Neutrophil (primary cell): ENCODE results near the gene OR52E6.

ENCODE experiments used
- H3K27ac ChIP-seq: fragments of 200-600 bp; sonication (generic); 2 replicates; pipeline ENCODE4 v1.5.1; 2016; ENCODE audit warnings: mild to moderate bottlenecking, moderate library complexity
- H3K27me3 ChIP-seq: fragments of 200-600 bp; sonication (generic); 2 replicates; pipeline ENCODE4 v1.6.0; 2016; ENCODE audit warnings: mild to moderate bottlenecking
- H3K36me3 ChIP-seq: fragments of 200-600 bp; sonication (generic); 2 replicates; pipeline ENCODE4 v1.5.1; 2017
- H3K4me1 ChIP-seq, 2 experiments: fragments of 200-600 bp in 1 of 2; sonication (generic) in 1 of 2; 1 replicate in 1 of 2; 2 replicates in 1 of 2; pipeline versions ENCODE4 v1.5.1 to v1.6.1; 2013 to 2016; ENCODE audit warnings: low read depth in 1 of 2, low read length in 1 of 2, mild to moderate bottlenecking in 1 of 2, moderate library complexity in 1 of 2; ENCODE audit not compliant: control insufficient read depth in 1 of 2, insufficient read depth in 1 of 2
- H3K4me3 ChIP-seq, 2 experiments: fragments of 200-600 bp in 1 of 2; sonication (generic) in 1 of 2; 1 replicate in 1 of 2; 2 replicates in 1 of 2; pipeline ENCODE4 v1.5.1; 2013 to 2016; ENCODE audit warnings: low read depth in 1 of 2, low read length in 1 of 2, mild to moderate bottlenecking in 1 of 2, moderate library complexity in 1 of 2
- H3K9me3 ChIP-seq: fragments of 200-600 bp; sonication (generic); 2 replicates; pipeline ENCODE4 v1.5.1; 2016
- TF ChIP-seq, protein P1 (sequence below): fragments of 200-600 bp; sonication (generic); IDR thresholded peaks from 2 replicates; pipeline ENCODE4 v1.5.1; 2016; ENCODE audit warnings: antibody characterized with exemption

Gene OR52E6

DNA sequence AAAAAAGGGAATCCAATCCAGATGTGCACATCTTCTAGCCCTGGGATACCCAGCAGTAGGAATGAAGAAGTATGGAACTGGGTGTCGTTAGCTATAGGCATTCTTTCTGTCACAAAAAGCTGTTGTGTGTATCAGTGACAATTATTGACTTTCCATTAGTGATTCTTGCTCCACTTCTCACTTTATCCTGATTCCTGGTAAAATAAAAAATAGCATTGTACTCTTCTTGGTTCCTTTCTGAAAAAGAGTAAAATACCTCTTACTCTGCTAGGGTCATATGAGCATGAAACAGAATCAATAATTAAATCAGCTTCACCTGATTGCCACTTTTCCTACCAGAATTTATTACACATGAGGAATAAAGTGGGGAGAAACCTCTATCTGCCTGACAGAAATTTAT is at the start of gene OR52E6:
Gene OR52E6 (minus strand): TSS at position 101 of the 400 bp plus-strand sequence. CDS start 0 bp downstream, at position 101.
- no peak within 1 kb of the TSS for H3K4me3 ChIP-seq
- TF ChIP-seq, protein P1, sequence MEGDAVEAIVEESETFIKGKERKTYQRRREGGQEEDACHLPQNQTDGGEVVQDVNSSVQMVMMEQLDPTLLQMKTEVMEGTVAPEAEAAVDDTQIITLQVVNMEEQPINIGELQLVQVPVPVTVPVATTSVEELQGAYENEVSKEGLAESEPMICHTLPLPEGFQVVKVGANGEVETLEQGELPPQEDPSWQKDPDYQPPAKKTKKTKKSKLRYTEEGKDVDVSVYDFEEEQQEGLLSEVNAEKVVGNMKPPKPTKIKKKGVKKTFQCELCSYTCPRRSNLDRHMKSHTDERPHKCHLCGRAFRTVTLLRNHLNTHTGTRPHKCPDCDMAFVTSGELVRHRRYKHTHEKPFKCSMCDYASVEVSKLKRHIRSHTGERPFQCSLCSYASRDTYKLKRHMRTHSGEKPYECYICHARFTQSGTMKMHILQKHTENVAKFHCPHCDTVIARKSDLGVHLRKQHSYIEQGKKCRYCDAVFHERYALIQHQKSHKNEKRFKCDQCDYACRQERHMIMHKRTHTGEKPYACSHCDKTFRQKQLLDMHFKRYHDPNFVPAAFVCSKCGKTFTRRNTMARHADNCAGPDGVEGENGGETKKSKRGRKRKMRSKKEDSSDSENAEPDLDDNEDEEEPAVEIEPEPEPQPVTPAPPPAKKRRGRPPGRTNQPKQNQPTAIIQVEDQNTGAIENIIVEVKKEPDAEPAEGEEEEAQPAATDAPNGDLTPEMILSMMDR: no peak
- H3K27ac ChIP-seq: no peak within 1 kb of the TSS
- H3K27me3 ChIP-seq: no peaks in the 10 kb centered on the region
- H3K9me3 ChIP-seq: no peaks in the 10 kb centered on the region
- no peaks in the 10 kb centered on the region for H3K36me3 ChIP-seq
- no peaks in the 10 kb centered on the region for H3K4me1 ChIP-seq

DNA sequence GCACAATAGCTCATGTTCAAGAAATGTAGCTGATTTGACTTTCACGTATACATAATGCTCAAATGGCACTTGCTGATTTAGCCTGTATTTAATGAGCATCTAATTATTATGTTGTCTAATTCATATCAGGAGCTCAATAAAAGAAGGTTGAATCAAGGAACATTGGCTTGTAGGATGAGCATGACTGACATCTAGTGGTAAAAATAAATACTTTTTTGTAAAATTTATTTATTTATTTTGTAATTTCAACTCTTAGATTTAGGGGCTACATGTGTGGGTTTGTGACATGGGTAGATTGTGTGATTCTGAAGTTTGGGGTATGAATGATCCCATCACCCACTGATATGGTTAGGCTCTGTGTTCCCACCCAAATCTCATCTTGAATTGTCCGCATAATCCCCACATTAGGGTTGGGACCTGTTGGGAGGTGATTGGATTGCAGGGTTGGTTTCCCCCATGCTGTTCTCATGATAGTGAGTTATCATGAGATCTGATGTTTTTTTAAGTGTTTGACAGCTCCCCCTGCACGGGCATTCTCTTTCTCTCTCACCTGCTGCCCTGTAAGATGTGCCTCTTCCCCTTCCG is 49.6 kb upstream of the OR52E6 start:
- no peak overlapping the region for H3K4me3 ChIP-seq
- no peaks in the 10 kb centered on the region for H3K36me3 ChIP-seq
- TF ChIP-seq, protein P1: no peak
- H3K27ac ChIP-seq: no peak overlapping the region
- no peaks in the 10 kb centered on the region for H3K27me3 ChIP-seq
- H3K9me3 ChIP-seq: no peaks in the 10 kb centered on the region
- H3K4me1 ChIP-seq: no peaks in the 10 kb centered on the region

DNA sequence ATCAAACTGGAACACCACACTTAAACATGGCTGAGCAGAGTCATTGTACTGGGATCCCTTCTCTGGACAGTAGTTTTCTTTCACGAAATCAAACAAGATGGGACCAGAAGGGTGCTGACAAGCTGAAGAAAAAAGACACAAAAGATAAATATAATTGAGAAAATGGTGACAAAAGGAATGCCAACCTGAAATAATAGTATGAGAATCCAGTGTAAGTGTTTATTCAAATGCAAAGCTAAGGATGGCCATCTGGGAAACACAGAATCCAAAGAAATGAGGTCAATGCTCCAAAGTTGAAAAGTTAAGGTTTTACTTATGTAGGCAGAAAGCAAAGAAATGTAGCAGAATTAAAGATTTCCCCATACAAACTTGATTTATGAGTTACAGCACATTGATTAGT is 46.0 kb upstream of the OR52E6 start:
- Histone ChIP-seq H3K9me3 (no peaks in the 10 kb centered on the region), H3K36me3 (no peaks in the 10 kb centered on the region), H3K4me3 (no peak overlapping the region), H3K27me3 (no peaks in the 10 kb centered on the region), H3K4me1 (no peaks in the 10 kb centered on the region), H3K27ac (no peak overlapping the region)
- TF ChIP-seq, protein P1: no peak

DNA sequence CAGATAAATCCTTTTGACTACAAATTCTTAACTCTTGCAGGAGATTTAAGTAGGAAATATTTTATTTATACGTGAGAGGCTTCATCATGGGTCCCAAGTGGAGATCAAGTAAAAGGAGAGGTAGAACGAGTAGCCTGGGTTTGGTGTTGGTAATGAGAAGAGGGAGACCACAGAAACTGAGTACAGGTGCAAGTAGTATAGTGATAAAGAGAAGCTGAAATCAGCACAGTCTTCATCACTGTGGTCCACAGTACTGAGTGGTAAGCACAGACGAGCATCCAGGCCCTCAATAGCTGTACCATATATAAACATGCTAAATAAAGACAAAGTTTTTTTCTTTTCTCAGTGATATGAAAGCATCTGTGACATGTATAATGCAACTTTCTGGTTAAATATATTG is 45.5 kb upstream of the OR52E6 start:
- no peaks in the 10 kb centered on the region for H3K27me3 ChIP-seq
- no peak overlapping the region for H3K27ac ChIP-seq
- no peaks in the 10 kb centered on the region for H3K36me3 ChIP-seq
- no peaks in the 10 kb centered on the region for H3K9me3 ChIP-seq
- H3K4me1 ChIP-seq: no peaks in the 10 kb centered on the region
- TF ChIP-seq, protein P1: no peak
- no peak overlapping the region for H3K4me3 ChIP-seq

DNA sequence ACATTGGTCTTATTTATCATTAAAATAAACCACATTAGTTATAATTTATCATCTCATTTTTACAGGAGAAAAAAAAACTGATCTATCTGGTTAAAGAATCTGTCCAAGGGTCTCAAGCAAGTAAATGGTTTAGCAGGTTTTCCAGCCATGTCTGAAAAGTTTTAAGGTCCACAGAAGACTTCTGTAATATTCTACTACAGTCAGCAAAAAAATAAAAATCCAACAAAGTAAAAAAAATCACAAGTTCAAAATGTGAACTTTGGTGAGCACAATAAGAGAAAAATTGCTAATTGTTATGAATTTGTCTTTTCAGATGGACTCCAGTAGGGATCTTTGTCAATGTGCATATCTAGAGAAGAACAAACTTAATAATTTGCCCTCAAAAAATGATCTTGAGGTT is 40.1 kb upstream of the OR52E6 start:
- H3K4me1 ChIP-seq: no peaks in the 10 kb centered on the region
- H3K27ac ChIP-seq: no peak overlapping the region
- no peaks in the 10 kb centered on the region for H3K9me3 ChIP-seq
- no peak overlapping the region for H3K4me3 ChIP-seq
- TF ChIP-seq, protein P1: no peak
- no peaks in the 10 kb centered on the region for H3K36me3 ChIP-seq
- H3K27me3 ChIP-seq: no peaks in the 10 kb centered on the region
